ENCODE data around the gene SFXN5.

- TF ChIP-seq CTCF (conservative IDR thresholded peaks at IDR 0.05) (no peak), EZH2 (IDR thresholded peaks at IDR 0.05; ENCODE audit: low read depth) (no peak)
Observed at GRCh38 chr2:72951303-72952095, 120.0 kb downstream of the SFXN5 start.

Data from PC-9 (cell line).